Cardiac muscle cell (in vitro differentiated cells and primary cell): ENCODE data around the gene MTERF4. TPM values are rescaled to one million over a fixed set of nuclear protein-coding genes. Genes with fewer than 3 reads are reported as not detected.

Source experiments
- DNase-seq, 2 donors: peaks; one replicate each; pipeline versions ENCODE4 v3.0.0 to v3.0.0-alpha.2; 2010 to 2017; ENCODE audit warnings: low read depth in 1 of 2, low spot score in 1 of 2
- H3K27ac ChIP-seq: fragments of 200-600 bp; sonication (generic); 2 replicates; pipeline ENCODE4 v1.5.1; 2016
- H3K27me3 ChIP-seq: fragments of 200-600 bp; sonication (generic); 2 replicates; pipeline ENCODE4 v1.6.0; 2016; ENCODE audit warnings: control low read depth
- H3K36me3 ChIP-seq: fragments of 200-600 bp; sonication (generic); 2 replicates; pipeline ENCODE4 v1.5.1; 2016; ENCODE audit warnings: control low read depth
- H3K4me1 ChIP-seq: fragments of 200-600 bp; sonication (generic); 2 replicates; pipeline ENCODE4 v1.8.1; 2017; ENCODE audit warnings: low read depth, mild to moderate bottlenecking, mixed run types
- H3K4me3 ChIP-seq: fragments of 200-600 bp; sonication (generic); 2 replicates; pipeline ENCODE4 v1.5.1; 2016; ENCODE audit warnings: mild to moderate bottlenecking
- H3K9me3 ChIP-seq: fragments of 200-600 bp; sonication (generic); 2 replicates; pipeline ENCODE4 v1.5.1; 2017; ENCODE audit warnings: low read depth, mild to moderate bottlenecking, control low read depth
- CTCF ChIP-seq: IDR thresholded peaks from 2 replicates; pipeline ENCODE4 v1.5.1; 2012; ENCODE audit warnings: low read depth, mild to moderate bottlenecking, low read length
- polyA plus RNA-seq: library from polyadenylated mRNA; unstranded; fragments of >200 nt; fragmentation: Nextera tagmentation; extraction: Ambion mirVana; gene quantifications from 2 replicates; pipeline ENCODE4 v1.2.1, GENCODE V29; 2016
- total RNA-seq: library from RNA; depleted of rRNA; stranded (reverse); fragments of >200 nt; gene quantifications from 2 replicates; pipeline ENCODE4 v1.2.3, GENCODE V29; 2016

Gene MTERF4
- total and polyA plus RNA-seq, 2 experiments from 2014 or later = 26.9 to 105 TPM

GRCh38 chr2:241126771-241127202 is 24.7 kb upstream of the MTERF4 start:
- no peaks in the 10 kb centered on the region for H3K9me3 ChIP-seq
- H3K4me3 ChIP-seq = no peak overlapping the region
- TF ChIP-seq CTCF = no peak
- H3K27me3 ChIP-seq = no peaks in the 10 kb centered on the region
- DNase-seq = no peak
- no peaks in the 10 kb centered on the region for H3K4me1 ChIP-seq
- no peak overlapping the region for H3K27ac ChIP-seq
- H3K36me3 ChIP-seq = no peaks in the 10 kb centered on the region

DNA sequence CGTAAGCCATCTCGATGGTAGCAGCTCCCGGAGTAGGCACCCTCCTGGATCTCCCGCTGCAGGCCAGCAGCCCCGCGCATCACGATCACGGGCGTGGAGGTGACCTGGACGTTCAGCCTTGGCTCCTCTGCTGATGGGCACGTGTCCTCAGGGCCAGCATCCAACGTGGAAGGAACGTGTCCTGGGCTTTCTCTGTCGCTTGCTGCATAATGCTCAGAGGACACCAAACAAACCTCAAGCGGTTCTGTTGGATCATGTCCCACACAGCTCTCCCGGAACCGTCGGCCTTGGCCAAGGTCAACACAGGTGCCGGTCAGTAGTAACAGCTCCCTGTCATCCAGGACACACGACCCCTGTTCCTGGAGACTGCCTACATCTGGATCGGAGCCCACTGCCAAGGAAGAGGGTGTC is 24.1 kb upstream of the MTERF4 start:
- Histone ChIP-seq H3K36me3 (no peaks in the 10 kb centered on the region), H3K4me3 (no peak overlapping the region), H3K27ac (no peak overlapping the region), H3K9me3 (no peaks in the 10 kb centered on the region), H3K27me3 (no peaks in the 10 kb centered on the region), H3K4me1 (no peaks in the 10 kb centered on the region)
- no peak for TF ChIP-seq CTCF
- no peak for DNase-seq

DNA sequence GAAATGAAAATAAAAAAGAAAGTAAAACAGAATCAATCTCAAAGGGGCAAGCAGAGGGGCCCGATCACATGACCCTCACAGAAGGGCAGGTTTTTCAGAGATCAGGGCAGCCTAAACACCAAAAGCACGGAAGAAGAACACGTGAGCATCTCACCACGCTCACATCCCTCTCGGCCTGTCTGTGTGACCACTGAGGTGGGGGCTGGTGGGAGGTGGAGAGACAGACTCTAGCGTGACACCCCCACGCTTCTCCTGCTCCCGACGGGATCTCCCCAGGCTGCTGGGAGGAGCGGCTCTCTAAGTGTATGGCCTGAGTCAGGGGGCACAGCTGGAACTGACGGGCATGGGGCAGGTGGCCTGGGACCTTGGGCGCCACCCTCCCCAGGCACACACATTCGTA is 23.5 kb upstream of the MTERF4 start:
- no peak overlapping the region for H3K27ac ChIP-seq
- no peak overlapping the region for H3K4me3 ChIP-seq
- no peaks in the 10 kb centered on the region for H3K9me3 ChIP-seq
- H3K27me3 ChIP-seq = no peaks in the 10 kb centered on the region
- no peak for TF ChIP-seq CTCF
- H3K36me3 ChIP-seq = no peaks in the 10 kb centered on the region
- DNase-seq = no peak
- no peaks in the 10 kb centered on the region for H3K4me1 ChIP-seq

DNA sequence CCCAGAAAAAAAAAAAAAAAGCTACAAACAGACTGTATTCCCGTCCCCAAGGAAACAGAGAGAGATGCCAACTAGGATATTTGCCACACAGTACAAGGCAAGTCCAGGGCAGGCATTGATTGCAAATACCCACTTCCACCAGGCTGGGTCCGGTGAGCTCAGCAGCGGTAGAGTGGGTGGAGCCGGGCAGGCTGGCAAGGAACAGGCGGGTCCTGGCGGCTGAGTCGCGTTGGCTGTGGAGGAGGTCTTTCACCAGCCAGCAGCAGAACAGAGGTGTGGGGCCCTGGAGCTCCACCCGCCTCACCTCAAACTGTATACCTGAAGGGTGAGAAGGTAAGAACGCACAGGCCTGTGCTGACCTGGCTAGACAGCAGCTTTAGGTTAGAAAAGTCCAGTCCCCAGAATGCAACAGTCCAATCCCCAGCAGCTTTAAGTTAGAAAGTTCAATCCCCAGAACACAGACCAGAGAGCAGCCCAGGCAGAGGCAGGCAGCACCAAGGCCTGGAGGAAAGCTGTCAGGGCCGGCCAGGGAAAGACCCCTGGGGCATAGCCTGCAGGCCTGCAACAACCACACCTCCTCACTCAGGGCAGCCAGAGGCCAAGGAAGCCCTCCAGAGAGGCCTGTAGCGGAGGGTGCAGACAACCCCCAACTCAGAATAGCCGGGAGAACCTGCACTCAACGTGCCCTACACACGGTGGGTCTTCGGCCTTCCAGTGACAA is 21.9 kb upstream of the MTERF4 start:
- Histone ChIP-seq H3K4me3 (no peak overlapping the region), H3K27me3 (no peaks in the 10 kb centered on the region), H3K27ac (no peak overlapping the region), H3K9me3 (no peaks in the 10 kb centered on the region), H3K36me3 (no peaks in the 10 kb centered on the region), H3K4me1 (no peaks in the 10 kb centered on the region)
- DNase-seq = no peak
- TF ChIP-seq CTCF = no peak

GRCh38 chr2:241122376-241123002 is 20.4 kb upstream of the MTERF4 start:
- no peak for DNase-seq
- H3K9me3 ChIP-seq = no peaks in the 10 kb centered on the region
- no peak overlapping the region for H3K4me3 ChIP-seq
- TF ChIP-seq CTCF = no peak
- no peaks in the 10 kb centered on the region for H3K27me3 ChIP-seq
- H3K27ac ChIP-seq = no peak overlapping the region
- H3K36me3 ChIP-seq = no peaks in the 10 kb centered on the region
- H3K4me1 ChIP-seq = no peaks in the 10 kb centered on the region
